Measurements from ENCODE around the gene DNAJA4.

Gene DNAJA4

GRCh38 chr15:78304216-78305066 is 40.1 kb downstream of the DNAJA4 start:
- POLR2A ChIA-PET, result no interaction called here
- CTCF ChIA-PET, result interaction anchor here (0.9 to 1.5 kb wide), 3 partner anchors 120 to 344 kb away, joined by 3 read pairs; no protein-coding TSS in a partner anchor
- no peak for DNase-seq (ENCODE audit: extremely low spot score)

DNA sequence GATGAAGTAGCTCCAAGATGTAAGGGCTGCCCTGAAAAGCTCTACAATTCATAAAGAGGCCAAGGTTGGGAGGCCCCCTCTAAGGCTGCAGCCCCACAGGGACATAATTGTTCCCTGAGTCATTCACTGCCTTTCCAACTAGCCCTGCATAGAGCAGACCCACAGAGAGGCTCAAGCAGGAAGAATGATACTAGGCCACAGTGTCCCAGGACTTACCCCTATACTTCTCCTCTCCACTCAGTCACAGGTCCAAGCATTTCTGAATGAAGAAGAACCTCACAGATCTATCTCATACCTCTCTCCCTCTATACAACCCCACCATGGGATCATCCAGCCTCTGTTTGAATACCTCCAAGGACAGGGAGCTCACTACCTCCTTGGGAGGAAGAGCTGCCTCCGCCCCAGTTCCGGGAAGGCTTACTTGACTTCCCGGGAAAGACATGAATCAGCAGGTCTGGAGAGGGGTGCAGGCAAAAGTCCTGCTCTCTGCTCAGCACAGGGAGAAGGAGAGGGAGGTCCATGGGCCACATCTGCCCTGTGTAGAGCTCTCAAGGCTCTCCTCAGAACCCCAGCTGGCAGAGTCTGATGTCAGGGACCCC is 41.9 kb downstream of the DNAJA4 start:
- POLR2A ChIA-PET, result no interaction called here
- DNase-seq (ENCODE audit: extremely low spot score), result no peak
- TF ChIP-seq, protein P1, sequence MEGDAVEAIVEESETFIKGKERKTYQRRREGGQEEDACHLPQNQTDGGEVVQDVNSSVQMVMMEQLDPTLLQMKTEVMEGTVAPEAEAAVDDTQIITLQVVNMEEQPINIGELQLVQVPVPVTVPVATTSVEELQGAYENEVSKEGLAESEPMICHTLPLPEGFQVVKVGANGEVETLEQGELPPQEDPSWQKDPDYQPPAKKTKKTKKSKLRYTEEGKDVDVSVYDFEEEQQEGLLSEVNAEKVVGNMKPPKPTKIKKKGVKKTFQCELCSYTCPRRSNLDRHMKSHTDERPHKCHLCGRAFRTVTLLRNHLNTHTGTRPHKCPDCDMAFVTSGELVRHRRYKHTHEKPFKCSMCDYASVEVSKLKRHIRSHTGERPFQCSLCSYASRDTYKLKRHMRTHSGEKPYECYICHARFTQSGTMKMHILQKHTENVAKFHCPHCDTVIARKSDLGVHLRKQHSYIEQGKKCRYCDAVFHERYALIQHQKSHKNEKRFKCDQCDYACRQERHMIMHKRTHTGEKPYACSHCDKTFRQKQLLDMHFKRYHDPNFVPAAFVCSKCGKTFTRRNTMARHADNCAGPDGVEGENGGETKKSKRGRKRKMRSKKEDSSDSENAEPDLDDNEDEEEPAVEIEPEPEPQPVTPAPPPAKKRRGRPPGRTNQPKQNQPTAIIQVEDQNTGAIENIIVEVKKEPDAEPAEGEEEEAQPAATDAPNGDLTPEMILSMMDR (IDR thresholded peaks at IDR 0.05; ENCODE audit: control extremely low read depth, extremely low read depth, low read depth, missing control alignments), result no peak
- CTCF ChIA-PET, result interaction anchor here (0.6 to 2.6 kb wide), 7 partner anchors 9 to 176 kb away, joined by 3 to 26 read pairs (median 3); no protein-coding TSS in a partner anchor

More at GRCh38 chr15:78304216-78305066, 40.1 kb downstream of the DNAJA4 start:
- TF ChIP-seq, protein P1 (IDR thresholded peaks at IDR 0.05; ENCODE audit: control extremely low read depth, extremely low read depth, low read depth, missing control alignments), result no peak

- ChIA-PET POLR2A (no interaction called here), CTCF (interaction anchor here (0.7 to 3.0 kb wide), 10 partner anchors 9 to 432 kb away, joined by 3 to 26 read pairs (median 4); partner anchors contain the start of gene SKIC8)
- DNase-seq (ENCODE audit: extremely low spot score), result no peak
These were observed 43.6 kb downstream of the DNAJA4 start for GRCh38 chr15:78307976-78308375.

DNA sequence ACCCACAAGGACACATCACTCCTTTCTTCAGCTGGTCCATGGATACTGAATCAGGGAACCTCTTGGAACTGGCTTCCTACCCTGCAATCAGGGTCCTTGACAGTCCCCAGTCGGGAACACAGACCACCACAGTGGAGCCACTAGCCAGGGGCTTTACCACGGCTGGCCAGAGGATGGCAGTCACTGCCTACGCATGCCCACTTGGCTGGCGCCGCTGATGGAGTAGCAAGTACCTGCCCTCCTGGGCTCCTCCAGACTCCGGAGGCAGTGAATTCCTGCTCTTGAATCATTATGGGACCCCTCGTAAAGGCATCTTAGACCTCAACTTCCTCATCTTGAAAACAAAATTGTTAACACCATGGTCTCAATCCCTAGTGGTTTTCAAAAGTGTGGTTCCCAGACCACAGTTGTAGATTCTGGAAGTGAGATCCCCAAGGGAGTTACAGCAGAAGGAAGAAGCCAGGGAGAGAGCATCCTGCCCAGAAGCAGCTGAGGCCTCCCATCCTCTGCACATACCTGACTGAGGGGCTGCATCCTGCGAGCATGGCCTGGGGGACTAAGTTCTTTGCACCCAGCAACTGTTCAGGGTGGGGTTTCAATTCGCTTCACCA is 44.2 kb downstream of the DNAJA4 start:
- peak; percentile 76 for DNase-seq (ENCODE audit: extremely low spot score)
- ChIA-PET CTCF (interaction anchor here (0.7 to 3.3 kb wide), 19 partner anchors 9 to 431 kb away, joined by 3 to 26 read pairs (median 4); partner anchors contain the start of gene SKIC8), POLR2A (no interaction called here)
- TF ChIP-seq, protein P1 (IDR thresholded peaks at IDR 0.05; ENCODE audit: control extremely low read depth, extremely low read depth, low read depth, missing control alignments), result peak; percentile 71

More at GRCh38 chr15:78307976-78308375, 43.6 kb downstream of the DNAJA4 start:
- TF ChIP-seq, protein P1 (IDR thresholded peaks at IDR 0.05; ENCODE audit: control extremely low read depth, extremely low read depth, low read depth, missing control alignments), result no peak

- no peak for DNase-seq (ENCODE audit: extremely low spot score)
- POLR2A ChIA-PET, result interaction anchor here (0.6 kb wide), 1 partner anchor 12 kb away, joined by 3 read pairs; the partner anchor contains the start of gene SKIC8
These were observed 46.9 kb downstream of the DNAJA4 start for GRCh38 chr15:78311292-78311691.

More at GRCh38 chr15:78311292-78311691, 46.9 kb downstream of the DNAJA4 start:
- CTCF ChIA-PET, result interaction anchor here (0.7 to 3.3 kb wide), 11 partner anchors 10 to 427 kb away, joined by 3 to 26 read pairs (median 4); partner anchors contain the start of gene SKIC8
- TF ChIP-seq, protein P1 (IDR thresholded peaks at IDR 0.05; ENCODE audit: control extremely low read depth, extremely low read depth, low read depth, missing control alignments), result no peak

Measured in GM10248 (cell line).